Thoracic aorta (tissue), 2 donors: Measurements from ENCODE around the gene SDC3. TPM values are rescaled to one million over a fixed set of nuclear protein-coding genes. Genes with fewer than 3 reads are reported as not detected.

Experiments used
- ATAC-seq: fragments of 150-250 bp; one replicate; pipeline ENCODE4 v1.8.0; 2017; ENCODE audit warnings: low read depth; ENCODE audit not compliant: insufficient number of reproducible peaks, low FRiP score
- DNase-seq: peaks from one replicate; pipeline ENCODE4 v3.0.0-alpha.2; 2020; ENCODE audit warnings: low spot score
- H3K27ac ChIP-seq, 2 donors: fragments of 200-600 bp; sonication (generic); 1 replicate in 1 of 2; 2 replicates in 1 of 2; pipeline ENCODE4 v1.5.1; 2016; ENCODE audit warnings: mild to moderate bottlenecking in 2 of 2, moderate library complexity in 2 of 2
- H3K27me3 ChIP-seq: fragments of 200-600 bp; sonication (generic); replicated peaks from 2 replicates; pipeline ENCODE4 v1.6.0; 2016; ENCODE audit warnings: mild to moderate bottlenecking; ENCODE audit not compliant: insufficient read depth
- H3K36me3 ChIP-seq: fragments of 200-600 bp; sonication (generic); one replicate; pipeline ENCODE4 v1.5.1; 2016
- H3K4me1 ChIP-seq, 2 donors: fragments of 200-600 bp; sonication (generic); 1 replicate in 1 of 2; 2 replicates in 1 of 2; pipeline versions ENCODE4 v1.5.1 to v1.6.0; 2016; ENCODE audit warnings: low read depth in 2 of 2, mild to moderate bottlenecking in 1 of 2; ENCODE audit not compliant: control insufficient read depth in 1 of 2
- H3K4me3 ChIP-seq: fragments of 200-600 bp; sonication (generic); 2 replicates; pipeline ENCODE4 v1.5.1; 2016; ENCODE audit warnings: mild to moderate bottlenecking
- H3K9me3 ChIP-seq: fragments of 200-600 bp; sonication (generic); 2 replicates; pipeline ENCODE4 v1.5.1; 2016
- CTCF ChIP-seq: fragments of 200-600 bp; sonication (generic); IDR thresholded peaks from one replicate; pipeline ENCODE4 v1.5.1; 2019; ENCODE audit warnings: antibody characterized with exemption
- total RNA-seq, 2 donors: library from RNA; depleted of rRNA; stranded (reverse); fragments of >200 nt; gene quantifications; one replicate each; pipeline versions ENCODE4 v1.1.0 to v1.2.3, GENCODE V29; 2016

SDC3 gene
- total RNA-seq, 2 donors from 2014 or later = 51.6 to 75.4 TPM

- no peaks in the 10 kb centered on the region for H3K36me3 ChIP-seq
- no peaks in the 10 kb centered on the region for H3K27me3 ChIP-seq
- no peak overlapping the region for H3K27ac ChIP-seq
- peaks cover 4 to 24% of the 10 kb centered on the region in 2 donors for H3K4me1 ChIP-seq
- TF ChIP-seq CTCF = no peak
- DNase-seq = no peak
- H3K4me3 ChIP-seq = no peak overlapping the region
- H3K9me3 ChIP-seq = no peaks in the 10 kb centered on the region
- no peak for ATAC-seq
Observed at GRCh38 chr1:30912224-30912623, 3.7 kb upstream of the SDC3 start.

GRCh38 chr1:30911059-30911954 lies 2.7 kb upstream of the SDC3 start:
- H3K9me3 ChIP-seq = no peaks in the 10 kb centered on the region
- no peaks in the 10 kb centered on the region for H3K27me3 ChIP-seq
- H3K4me1 ChIP-seq = peaks cover 4 to 33% of the 10 kb centered on the region in 2 donors
- no peak overlapping the region for H3K4me3 ChIP-seq
- H3K27ac ChIP-seq = no peak overlapping the region
- DNase-seq (peak; percentile 72), ATAC-seq (peak; percentile 36)
- TF ChIP-seq CTCF = peak; percentile 85
- no peaks in the 10 kb centered on the region for H3K36me3 ChIP-seq

GRCh38 chr1:30909365-30910068 lies 959 bp upstream of the SDC3 start:
- Histone ChIP-seq H3K4me1 (peaks cover 4 to 47% of the 10 kb centered on the region in 2 donors), H3K36me3 (no peaks in the 10 kb centered on the region), H3K27me3 (no peaks in the 10 kb centered on the region), H3K4me3 (peak overlapping the region; percentile 73), H3K9me3 (no peaks in the 10 kb centered on the region), H3K27ac (peak overlapping the region; percentile 55 to 63)
- DNase-seq = peak; percentile 1
- TF ChIP-seq CTCF = no peak
- no peak for ATAC-seq

GRCh38 chr1:30908316-30908695 lies 252 bp downstream of the SDC3 start:
- Histone ChIP-seq H3K4me1 (peaks cover 4 to 56% of the 10 kb centered on the region in 2 donors), H3K36me3 (no peaks in the 10 kb centered on the region), H3K4me3 (peak overlapping the region; percentile 85), H3K27me3 (no peaks in the 10 kb centered on the region), H3K9me3 (no peaks in the 10 kb centered on the region), H3K27ac (no peak overlapping the region)
- no peak for ATAC-seq
- no peak for TF ChIP-seq CTCF
- no peak for DNase-seq
